HepG2 (cell line): ENCODE measurements around the gene ALDH3A1. TPM values are rescaled to one million over a fixed set of nuclear protein-coding genes. Genes with fewer than 3 reads are reported as not detected.
A peak's percentile ranks its signal among the peaks of the same experiment; 100 is the strongest.

Experiments
- ATF7-NPFF ChIP-seq: sonication (generic); formaldehyde crosslinking; IDR thresholded peaks from 2 replicates; pipeline ENCODE4 v1.8.1; 2023; ENCODE audit warnings: mild to moderate bottlenecking, low read depth, missing genetic modification reagents, moderate library complexity
- ATRX ChIP-seq: sonication (generic); formaldehyde crosslinking; IDR thresholded peaks from 2 replicates; pipeline ENCODE4 v1.4.0; 2020; ENCODE audit warnings: missing genetic modification reagents, borderline replicate concordance
- BATF2 ChIP-seq: sonication (generic); formaldehyde crosslinking; IDR thresholded peaks from 2 replicates; pipeline ENCODE4 v1.8.0; 2022; ENCODE audit warnings: mild to moderate bottlenecking, missing genetic modification reagents, moderate library complexity
- CHCHD3 ChIP-seq: sonication (generic); formaldehyde crosslinking; IDR thresholded peaks from 2 replicates; pipeline ENCODE4 v1.8.0; 2022; ENCODE audit warnings: mild to moderate bottlenecking, missing genetic modification reagents, moderate library complexity
- KDM5B ChIP-seq: sonication (generic); formaldehyde crosslinking; IDR thresholded peaks from 2 replicates; pipeline ENCODE4 v1.4.0; 2020; ENCODE audit warnings: missing genetic modification reagents, mild to moderate bottlenecking, borderline replicate concordance
- KLF9 ChIP-seq: IDR thresholded peaks from 2 replicates; pipeline ENCODE4 v1.6.1; 2016; ENCODE audit warnings: low read depth
- MAX ChIP-seq: IDR thresholded peaks from 2 replicates; pipeline ENCODE4 v1.6.1; 2012; ENCODE audit warnings: inconsistent platforms
- MBNL3 ChIP-seq: fragments of 250-450 bp; sonication (Bioruptor Pico); conservative IDR thresholded peaks from 2 replicates; pipeline ENCODE4 v1.8.0; 2022; ENCODE audit warnings: mild to moderate bottlenecking, inconsistent platforms
- MED8 ChIP-seq: sonication (generic); formaldehyde crosslinking; IDR thresholded peaks from 2 replicates; pipeline ENCODE4 v1.8.1; 2023; ENCODE audit warnings: mild to moderate bottlenecking, missing genetic modification reagents; ENCODE audit not compliant: insufficient replicate concordance
- MLX ChIP-seq: IDR thresholded peaks from 2 replicates; pipeline ENCODE4 v1.6.1; 2016
- MYNN ChIP-seq: sonication (generic); formaldehyde crosslinking; IDR thresholded peaks from 2 replicates; pipeline ENCODE4 v1.4.0; 2020; ENCODE audit warnings: mild to moderate bottlenecking, low read depth, missing genetic modification reagents
- NCOA5 ChIP-seq: sonication (generic); formaldehyde crosslinking; IDR thresholded peaks from 2 replicates; pipeline ENCODE4 v1.4.0; 2020; ENCODE audit warnings: missing genetic modification reagents
- NFE2 ChIP-seq: sonication (generic); formaldehyde crosslinking; IDR thresholded peaks from 2 replicates; pipeline ENCODE4 v1.4.0; 2020; ENCODE audit warnings: missing genetic modification reagents
- POGZ ChIP-seq: sonication (generic); formaldehyde crosslinking; IDR thresholded peaks from 2 replicates; pipeline ENCODE4 v1.4.0; 2020; ENCODE audit warnings: mild to moderate bottlenecking, missing genetic modification reagents
- PTBP1 ChIP-seq: fragments of 200-400 bp; formaldehyde crosslinking; IDR thresholded peaks from 2 replicates; pipeline ENCODE4 v1.6.1; 2018; ENCODE audit warnings: low read length, low read depth; ENCODE audit not compliant: poor library complexity, severe bottlenecking
- RFX5 ChIP-seq: IDR thresholded peaks from 2 replicates; pipeline ENCODE4 v1.6.1; 2011; ENCODE audit warnings: low read depth, low read length, improper control_type of control experiment
- RNF2 ChIP-seq: fragments of 450-650 bp; conservative IDR thresholded peaks from 2 replicates; pipeline ENCODE4 v1.6.1; 2016; ENCODE audit warnings: low read depth
- SNAPC2 ChIP-seq: sonication (generic); formaldehyde crosslinking; IDR thresholded peaks from 2 replicates; pipeline ENCODE4 v1.8.1; 2022; ENCODE audit warnings: mild to moderate bottlenecking, missing genetic modification reagents
- TSC22D2 ChIP-seq: sonication (generic); formaldehyde crosslinking; IDR thresholded peaks from 2 replicates; pipeline ENCODE4 v1.5.1; 2020; ENCODE audit warnings: missing genetic modification reagents, mild to moderate bottlenecking, borderline replicate concordance
- ZFAT ChIP-seq: sonication (generic); formaldehyde crosslinking; conservative IDR thresholded peaks from 2 replicates; pipeline ENCODE4 v1.8.1; 2023; ENCODE audit warnings: missing genetic modification reagents, inconsistent platforms
- ZKSCAN5 ChIP-seq: sonication (generic); formaldehyde crosslinking; IDR thresholded peaks from 2 replicates; pipeline ENCODE4 v1.5.1; 2020; ENCODE audit warnings: mild to moderate bottlenecking, missing genetic modification reagents
- ZNF280B ChIP-seq: sonication (generic); formaldehyde crosslinking; IDR thresholded peaks from 2 replicates; pipeline ENCODE4 v1.5.0; 2020; ENCODE audit warnings: missing genetic modification reagents, mild to moderate bottlenecking, borderline replicate concordance
- ZNF354B ChIP-seq: sonication (generic); formaldehyde crosslinking; IDR thresholded peaks from 2 replicates; pipeline ENCODE4 v1.8.0; 2022; ENCODE audit warnings: mild to moderate bottlenecking, missing genetic modification reagents
- ZNF446 ChIP-seq: sonication (generic); formaldehyde crosslinking; IDR thresholded peaks from 2 replicates; pipeline ENCODE4 v1.5.0; 2020; ENCODE audit warnings: mild to moderate bottlenecking, missing genetic modification reagents
- ZNF501 ChIP-seq: sonication (generic); formaldehyde crosslinking; IDR thresholded peaks from 2 replicates; pipeline ENCODE4 v1.5.1; 2020; ENCODE audit warnings: mild to moderate bottlenecking, moderate library complexity, missing genetic modification reagents
- ZNF556 ChIP-seq: sonication (generic); formaldehyde crosslinking; IDR thresholded peaks from 2 replicates; pipeline ENCODE4 v1.4.0; 2020; ENCODE audit warnings: mild to moderate bottlenecking, missing genetic modification reagents, borderline replicate concordance
- polyA plus RNA-seq, 8 experiments: library from polyadenylated mRNA; depleted of rRNA in 3 of 8; stranded (reverse) in 7 of 8; unstranded in 1 of 8; fragments of >200 nt; fragmentation: Illumina TruSeq in 4 of 8; extraction: Trizol in 4 of 8; gene quantifications; 2 replicates each; pipeline versions ENCODE4 v1.2.1 to v1.2.3, GENCODE V29; 2011 to 2016; ENCODE audit warnings: low read depth in 4 of 8, missing spikeins in 1 of 8, mixed read lengths in 1 of 8; ENCODE audit not compliant: insufficient read depth in 1 of 8
- total RNA-seq, 5 experiments: library from RNA; depleted of rRNA; stranded (reverse); fragments of >200 nt; fragmentation: Illumina TruSeq; extraction: Trizol; gene quantifications; 2 replicates each; pipeline ENCODE4 v1.2.3, GENCODE V29; 2016; ENCODE audit warnings: low read depth in 1 of 5
- TF ChIP-seq, protein P1 (sequence below): sonication (generic); formaldehyde crosslinking; IDR thresholded peaks from 2 replicates; pipeline ENCODE4 v1.8.0; 2022; ENCODE audit warnings: low read depth, missing genetic modification reagents

The ALDH3A1 gene
- total and polyA plus RNA-seq, 2 of the 13 experiments (the other 11 are each of a cell fraction or from before 2014, with no cell fraction given) = 0.07 to 0.62 TPM

- TF ChIP-seq, protein P1, sequence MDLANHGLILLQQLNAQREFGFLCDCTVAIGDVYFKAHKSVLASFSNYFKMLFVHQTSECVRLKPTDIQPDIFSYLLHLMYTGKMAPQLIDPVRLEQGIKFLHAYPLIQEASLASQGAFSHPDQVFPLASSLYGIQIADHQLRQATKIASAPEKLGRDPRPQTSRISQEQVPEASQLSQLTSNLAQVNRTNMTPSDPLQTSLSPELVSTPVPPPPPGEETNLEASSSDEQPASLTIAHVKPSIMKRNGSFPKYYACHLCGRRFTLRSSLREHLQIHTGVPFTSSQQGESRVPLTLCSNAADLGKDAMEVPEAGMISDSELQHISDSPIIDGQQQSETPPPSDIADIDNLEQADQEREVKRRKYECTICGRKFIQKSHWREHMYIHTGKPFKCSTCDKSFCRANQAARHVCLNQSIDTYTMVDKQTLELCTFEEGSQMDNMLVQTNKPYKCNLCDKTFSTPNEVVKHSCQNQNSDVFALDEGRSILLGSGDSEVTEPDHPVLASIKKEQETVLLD (CRISPR knock-in tag) = no peak
- TF ChIP-seq CHCHD3 (CRISPR knock-in tag) (no peak), NFE2 (CRISPR knock-in tag) (no peak), POGZ (CRISPR knock-in tag) (no peak), ZKSCAN5 (no peak), ZNF556 (CRISPR knock-in tag) (no peak; the same call in 1 of the 2 replicates), RNF2 (no peak), MED8 (no peak), ZFAT (CRISPR knock-in tag) (no peak), ZNF280B (no peak), ATRX (CRISPR knock-in tag) (no peak), BATF2 (CRISPR knock-in tag) (no peak), PTBP1 (no peak), RFX5 (no peak), MAX (no peak; the same call in 1 of the 2 replicates), KLF9 (CRISPR knock-in tag) (no peak), NCOA5 (CRISPR knock-in tag) (no peak), ZNF354B (CRISPR knock-in tag) (no peak), TSC22D2 (CRISPR knock-in tag) (no peak), ZNF446 (CRISPR knock-in tag) (no peak), ZNF501 (CRISPR knock-in tag) (no peak; the same call in 1 of the 2 replicates), KDM5B (CRISPR knock-in tag) (0 out of 2 replicates have a peak, but pooled peaks have one; percentile 41), MYNN (CRISPR knock-in tag) (no peak), ATF7-NPFF (CRISPR knock-in tag) (no peak), MLX (CRISPR knock-in tag) (no peak), MBNL3 (CRISPR knock-in tag) (no peak), SNAPC2 (no peak)
Measured at GRCh38 chr17:19762515-19762961, 14.4 kb upstream of the ALDH3A1 start (continued).
